PC-9 (cell line): ENCODE data around the gene CLEC16A.

Source experiments
- EZH2 ChIP-seq: fragments of 200-600 bp; sonication (generic); IDR thresholded peaks from 2 replicates; pipeline ENCODE4 v1.8.0; 2017; ENCODE audit warnings: antibody characterized with exemption, low read depth
- TF ChIP-seq, protein P1 (sequence below): fragments of 200-600 bp; sonication (generic); conservative IDR thresholded peaks from 2 replicates; pipeline ENCODE4 v1.6.1; 2017; ENCODE audit warnings: mixed run types, antibody characterized with exemption, mild to moderate bottlenecking, moderate library complexity

GRCh38 chr16:11180489-11180888, 236.1 kb downstream of the CLEC16A start:
- TF ChIP-seq, protein P1, sequence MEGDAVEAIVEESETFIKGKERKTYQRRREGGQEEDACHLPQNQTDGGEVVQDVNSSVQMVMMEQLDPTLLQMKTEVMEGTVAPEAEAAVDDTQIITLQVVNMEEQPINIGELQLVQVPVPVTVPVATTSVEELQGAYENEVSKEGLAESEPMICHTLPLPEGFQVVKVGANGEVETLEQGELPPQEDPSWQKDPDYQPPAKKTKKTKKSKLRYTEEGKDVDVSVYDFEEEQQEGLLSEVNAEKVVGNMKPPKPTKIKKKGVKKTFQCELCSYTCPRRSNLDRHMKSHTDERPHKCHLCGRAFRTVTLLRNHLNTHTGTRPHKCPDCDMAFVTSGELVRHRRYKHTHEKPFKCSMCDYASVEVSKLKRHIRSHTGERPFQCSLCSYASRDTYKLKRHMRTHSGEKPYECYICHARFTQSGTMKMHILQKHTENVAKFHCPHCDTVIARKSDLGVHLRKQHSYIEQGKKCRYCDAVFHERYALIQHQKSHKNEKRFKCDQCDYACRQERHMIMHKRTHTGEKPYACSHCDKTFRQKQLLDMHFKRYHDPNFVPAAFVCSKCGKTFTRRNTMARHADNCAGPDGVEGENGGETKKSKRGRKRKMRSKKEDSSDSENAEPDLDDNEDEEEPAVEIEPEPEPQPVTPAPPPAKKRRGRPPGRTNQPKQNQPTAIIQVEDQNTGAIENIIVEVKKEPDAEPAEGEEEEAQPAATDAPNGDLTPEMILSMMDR, result no peak
- TF ChIP-seq EZH2, result no peak
